ENCODE data around the gene NUB1.

NUB1 gene

GRCh38 chr7:151347200-151347599 lies 5.6 kb downstream of the NUB1 start:
- no peak for DNase-seq

DNA sequence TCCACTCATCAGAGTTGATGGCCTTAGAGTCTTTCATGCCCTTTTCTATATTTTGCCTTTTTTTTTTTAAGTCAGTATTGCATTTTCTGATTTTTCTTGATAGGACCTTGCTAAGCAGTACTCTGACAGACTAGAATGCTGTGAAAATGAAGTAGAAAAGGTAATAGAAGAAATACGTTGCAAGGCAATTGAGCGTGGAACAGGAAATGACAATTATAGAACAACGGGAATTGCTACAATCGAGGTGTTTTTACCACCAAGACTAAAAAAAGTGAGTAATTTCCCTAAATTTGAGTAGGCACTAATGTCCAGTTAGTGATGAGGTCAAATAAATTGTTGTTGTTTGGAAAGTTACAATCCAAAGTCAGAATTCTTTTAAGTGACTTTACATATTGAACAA lies 7.4 kb downstream of the NUB1 start:
- DNase-seq: peak in 1 of 2 donors; percentile 27

- no peak for DNase-seq
Measured at GRCh38 chr7:151349507-151349853, 7.9 kb downstream of the NUB1 start.

- peak; percentile 59 to 66 for DNase-seq
Measured at GRCh38 chr7:151351027-151351426, 9.4 kb downstream of the NUB1 start.

- peak; percentile 77 to 88 for DNase-seq
Measured at GRCh38 chr7:151351967-151352366, 10.4 kb downstream of the NUB1 start.

- no peak for DNase-seq
Measured at GRCh38 chr7:151352512-151352911, 10.9 kb downstream of the NUB1 start.

GRCh38 chr7:151361193-151361959 lies 19.8 kb downstream of the NUB1 start:
- DNase-seq: no peak

- DNase-seq: no peak
Measured at GRCh38 chr7:151363182-151363581, 21.6 kb downstream of the NUB1 start.

DNA sequence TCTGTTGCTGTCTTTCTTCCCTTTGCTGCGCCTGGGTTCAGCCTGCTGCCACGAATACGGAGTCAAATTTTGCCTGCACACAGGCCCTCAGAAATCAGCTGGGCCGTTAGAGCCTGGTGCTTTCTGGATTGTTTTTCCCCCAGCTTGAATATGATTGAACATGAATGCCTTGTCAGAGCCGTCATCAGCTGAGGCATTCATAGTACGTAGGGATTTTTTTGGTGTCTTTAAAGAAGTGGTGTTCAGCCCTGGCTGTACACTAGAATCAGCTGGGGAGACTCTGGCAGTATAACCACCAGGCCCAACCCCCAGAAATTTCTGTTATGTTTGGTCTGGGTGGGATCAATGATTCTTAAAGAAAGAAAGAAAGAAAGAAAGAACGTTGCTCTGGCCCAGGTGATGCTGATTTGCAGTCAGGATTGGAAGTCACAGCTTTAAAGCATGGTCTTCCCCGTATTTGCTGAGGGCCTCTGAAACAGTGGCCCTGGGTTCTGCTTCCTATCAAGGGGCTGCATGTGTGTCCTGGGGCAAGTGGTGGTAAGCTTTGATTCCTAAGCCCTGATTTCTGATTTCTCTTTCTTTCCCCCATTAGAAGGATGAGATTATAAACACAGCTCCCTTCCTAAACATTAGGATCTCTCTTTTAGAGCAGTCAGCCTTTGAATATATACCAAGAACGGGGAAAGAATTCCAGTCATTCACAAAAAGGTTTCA lies 24.7 kb downstream of the NUB1 start:
- no peak for DNase-seq

DNA sequence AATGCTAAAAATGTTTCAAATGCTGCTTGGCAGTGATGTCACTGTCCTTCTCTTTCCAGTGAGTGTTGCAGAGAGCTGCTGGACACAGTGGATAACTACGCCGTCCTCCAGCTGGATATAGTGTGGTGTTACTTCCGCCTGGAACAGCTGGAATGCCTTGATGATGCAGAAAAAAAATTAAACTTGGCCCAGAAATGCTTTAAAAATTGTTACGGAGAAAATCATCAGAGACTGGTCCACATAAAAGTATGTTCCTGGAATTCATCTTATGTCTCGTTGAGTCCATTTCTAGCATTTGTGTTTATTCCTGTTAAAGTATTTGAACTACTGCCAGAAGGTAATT lies 25.2 kb downstream of the NUB1 start:
- no peak for DNase-seq

DNA sequence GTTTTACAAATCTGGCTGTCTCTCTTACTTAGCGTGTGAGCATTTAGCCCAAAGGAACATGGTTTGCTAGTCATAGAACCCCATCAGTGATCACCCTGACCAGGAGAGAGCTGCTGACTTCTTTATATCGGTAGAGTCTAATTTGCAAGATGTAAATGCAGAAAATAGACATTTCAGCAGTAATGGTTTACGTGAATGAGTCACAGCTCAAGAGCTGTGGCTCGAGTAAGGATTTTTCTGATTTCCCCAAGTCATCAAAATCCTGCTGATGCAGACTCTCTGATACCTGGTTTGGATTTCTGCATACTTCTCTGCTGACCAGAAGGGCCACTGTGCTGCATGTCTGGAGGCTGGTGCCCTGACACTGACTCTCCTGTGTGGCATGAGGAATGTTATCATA lies 25.7 kb downstream of the NUB1 start:
- DNase-seq: no peak

DNA sequence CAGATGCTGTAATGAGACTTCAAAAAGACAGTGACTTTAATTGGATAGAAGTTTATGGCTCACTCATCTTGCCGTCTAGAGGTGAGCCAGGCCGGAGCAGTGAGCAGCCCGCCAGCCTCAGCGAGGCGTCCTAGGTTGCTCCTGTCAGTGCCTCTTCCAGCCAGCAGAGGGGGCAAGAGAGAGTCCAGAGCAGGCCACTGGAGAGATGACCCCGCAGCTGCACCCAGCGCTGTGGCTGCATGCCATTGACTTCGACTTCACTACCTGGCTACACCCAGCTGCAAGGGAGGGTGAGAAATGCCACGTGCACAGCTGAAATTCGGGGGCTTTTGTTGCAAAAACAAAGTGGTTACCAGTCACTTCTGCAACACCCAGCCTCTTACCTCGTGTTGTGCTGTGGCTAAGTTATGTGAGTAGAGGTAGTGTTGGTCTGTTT lies 26.5 kb downstream of the NUB1 start:
- peak; percentile 77 to 84 for DNase-seq

- DNase-seq: no peak
Measured at GRCh38 chr7:151371266-151371665, 29.7 kb downstream of the NUB1 start.

- DNase-seq: no peak
Measured at GRCh38 chr7:151372612-151373265, 31.1 kb downstream of the NUB1 start.

GRCh38 chr7:151373599-151373998 lies 32.0 kb downstream of the NUB1 start:
- DNase-seq: no peak

DNA sequence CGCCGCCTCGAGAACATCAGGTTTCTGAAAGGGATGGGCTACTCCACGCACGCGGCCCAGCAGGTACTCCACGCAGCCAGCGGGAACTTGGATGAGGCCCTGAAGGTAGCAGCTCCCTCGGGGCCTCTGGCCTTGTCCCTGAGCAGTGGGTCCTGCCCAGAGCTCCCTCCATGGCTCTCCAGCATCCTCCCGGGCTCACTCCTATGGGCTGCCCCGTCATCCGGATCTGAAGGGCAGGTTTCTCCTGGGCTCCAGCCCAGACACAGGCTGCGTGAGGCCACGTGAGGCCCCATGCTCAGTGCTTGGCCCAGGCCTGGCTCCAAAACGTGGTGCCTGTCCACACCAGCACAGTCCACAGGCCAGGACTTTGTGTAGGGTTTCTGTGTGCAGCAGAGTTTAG lies 32.5 kb downstream of the NUB1 start:
- no peak for DNase-seq

DNA sequence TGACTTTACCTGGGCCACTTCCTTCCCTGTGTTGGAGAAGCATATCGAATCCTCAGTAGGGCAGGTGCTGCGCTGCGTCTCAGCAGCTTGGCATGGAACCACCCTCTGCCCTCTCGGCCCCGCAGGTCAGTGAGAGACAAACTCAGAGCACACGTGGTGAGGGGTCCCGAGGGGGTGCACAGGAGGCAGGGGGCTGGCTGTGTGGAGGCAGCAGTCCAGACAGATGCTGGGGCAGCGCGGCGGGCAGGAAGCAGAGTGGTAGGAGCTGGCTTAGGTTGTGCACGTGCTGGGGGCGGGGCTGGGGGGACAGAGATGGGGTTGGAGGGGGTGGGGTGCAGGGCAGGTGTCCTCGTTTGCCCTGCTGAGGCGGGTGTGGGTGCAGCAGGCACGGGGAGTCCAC lies 33.1 kb downstream of the NUB1 start:
- no peak for DNase-seq

DNA sequence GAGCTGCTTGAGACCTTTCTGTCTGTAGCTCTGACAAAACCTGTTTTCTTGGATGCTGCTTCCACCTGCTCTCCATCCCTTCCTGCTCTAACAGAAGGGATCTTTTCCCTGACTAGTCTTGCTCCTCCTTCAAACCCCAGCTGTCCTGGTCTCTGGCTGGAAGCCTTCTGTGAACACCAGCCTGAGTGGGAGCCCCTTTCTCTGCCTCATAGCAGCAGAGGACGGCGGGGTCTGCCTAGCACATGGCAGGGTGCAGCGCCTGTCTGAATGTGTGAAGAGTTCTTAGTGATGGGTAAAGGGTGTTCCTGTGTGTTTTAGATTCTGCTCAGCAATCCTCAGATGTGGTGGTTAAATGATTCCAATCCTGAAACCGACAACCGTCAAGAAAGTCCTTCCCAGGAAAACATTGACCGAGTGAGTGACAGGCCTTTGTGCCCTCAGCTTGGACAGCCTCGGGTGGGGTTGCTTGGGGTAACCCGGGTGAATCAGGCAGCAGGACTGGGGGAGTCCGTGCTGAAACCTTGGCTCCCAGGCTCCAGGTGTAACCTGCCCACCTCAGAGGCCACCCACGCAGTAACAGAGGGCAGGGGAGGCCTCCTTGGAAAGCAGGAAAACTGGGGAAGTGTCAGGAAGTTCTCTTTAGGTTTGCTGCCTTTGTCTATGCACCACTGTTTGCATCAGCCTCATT lies 34.1 kb downstream of the NUB1 start:
- no peak for DNase-seq

DNA sequence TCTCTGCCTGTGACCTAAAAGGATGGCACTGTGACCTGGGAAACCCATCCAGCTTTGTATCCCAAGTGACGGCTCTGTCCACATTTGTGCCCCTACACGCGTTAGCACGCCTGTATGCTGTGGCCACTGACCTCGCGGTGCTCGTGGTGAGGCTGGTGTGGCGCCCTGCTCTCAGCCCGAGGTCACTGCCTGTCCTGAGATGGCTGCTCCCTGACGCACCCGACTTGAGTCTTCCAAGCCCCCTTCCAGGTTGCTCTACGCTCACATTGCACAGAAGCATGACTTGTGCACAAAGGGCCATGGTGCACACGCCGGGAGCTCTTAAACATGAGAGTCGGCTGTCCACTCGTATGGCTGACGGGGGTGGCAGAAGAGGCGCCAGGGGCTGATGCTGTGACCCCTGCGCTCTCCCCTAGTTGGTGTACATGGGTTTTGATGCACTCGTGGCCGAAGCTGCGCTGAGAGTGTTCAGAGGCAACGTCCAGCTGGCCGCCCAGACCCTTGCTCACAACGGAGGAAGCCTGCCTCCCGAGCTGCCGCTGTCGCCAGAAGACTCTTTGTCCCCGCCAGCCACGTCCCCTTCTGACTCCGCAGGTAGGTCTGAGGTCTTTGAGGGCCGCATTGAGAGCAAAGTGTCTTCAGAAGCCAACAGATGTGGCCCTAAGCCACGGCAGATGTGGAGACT lies 34.7 kb downstream of the NUB1 start:
- no peak for DNase-seq

GRCh38 chr7:151377406-151377805 lies 35.8 kb downstream of the NUB1 start:
- no peak for DNase-seq

DNA sequence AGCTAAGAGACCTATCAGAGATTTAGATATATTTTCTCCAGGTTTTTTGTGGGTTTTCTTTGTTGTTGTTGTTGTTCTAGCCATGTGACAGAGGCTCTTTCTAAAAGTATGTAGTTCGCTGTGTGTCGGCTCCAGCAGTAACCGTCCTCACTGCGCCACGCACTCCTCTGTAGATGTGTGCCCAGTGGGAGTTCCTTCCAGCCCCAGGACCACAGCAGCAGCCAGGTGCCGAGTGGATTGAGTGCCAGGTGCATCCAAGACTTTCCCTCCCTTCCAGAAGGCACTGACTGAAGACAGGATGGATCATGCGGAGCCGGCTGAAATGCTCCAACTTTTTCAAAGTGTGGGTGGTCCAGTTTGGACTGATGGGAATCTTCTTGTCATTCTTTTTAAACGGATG lies 36.4 kb downstream of the NUB1 start:
- DNase-seq: no peak

DNA sequence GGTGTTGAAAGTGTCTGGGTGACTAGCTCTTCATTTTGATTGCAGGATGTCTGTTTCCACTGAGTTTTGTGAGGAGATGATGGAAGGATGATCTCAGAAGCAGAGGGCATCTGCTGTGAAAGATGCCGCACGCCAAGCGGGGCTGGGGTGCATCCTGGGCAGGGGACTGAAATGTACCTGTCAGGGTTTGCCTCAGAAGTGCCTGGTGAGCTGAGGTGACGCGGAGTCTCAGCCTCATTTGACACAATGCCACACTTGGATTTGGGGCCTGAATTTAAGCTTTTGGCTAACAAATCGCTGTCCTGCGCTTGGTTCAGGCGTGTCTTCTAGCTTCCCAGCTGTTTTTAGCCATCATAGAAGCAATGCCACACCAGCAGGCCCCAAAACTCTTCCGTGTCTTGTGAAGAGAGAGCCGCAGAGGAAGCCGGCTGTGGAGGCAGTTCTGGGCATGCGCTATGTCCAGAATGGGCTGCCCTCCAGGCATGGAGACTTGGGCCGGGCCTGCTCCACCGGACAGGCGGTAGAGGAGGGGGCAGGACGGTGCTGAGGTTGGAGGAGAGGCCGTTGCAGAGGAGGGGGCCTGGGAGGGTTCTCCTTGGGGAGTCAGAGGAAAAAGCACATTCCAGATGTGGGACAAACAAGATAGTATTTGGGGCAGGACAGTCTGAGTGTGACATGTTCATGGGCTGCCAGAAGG lies 37.0 kb downstream of the NUB1 start:
- no peak for DNase-seq

- DNase-seq: no peak
Measured at GRCh38 chr7:151379193-151379520, 37.5 kb downstream of the NUB1 start.
